ENCODE results near the gene LBP.
"Not testable (repeated sequence)": the region's sequence is repeated elsewhere in the genome, so short reads cannot be mapped to it uniquely, and the experiment has no call there.

Gene LBP

GRCh38 chr20:38387953-38388352 is 41.7 kb downstream of the LBP start:
- no peaks in the 10 kb centered on the region for H3K27me3 ChIP-seq (replicated peaks; ENCODE audit: control insufficient read depth, insufficient read depth, low read length)
- no peaks in the 10 kb centered on the region for H3K36me3 ChIP-seq (ENCODE audit: control insufficient read depth, insufficient read depth, low read length)
- no peak overlapping the region for H3K4me3 ChIP-seq (replicated peaks; ENCODE audit: low read depth, low read length)
- DNase-seq (ENCODE audit: extremely low read depth, insufficient read length): no peak
- no peak for TF ChIP-seq CTCF (IDR thresholded peaks at IDR 0.05; ENCODE audit: insufficient read depth, low read length, poor library complexity, severe bottlenecking)

GRCh38 chr20:38392356-38392755 is 46.1 kb downstream of the LBP start:
- TF ChIP-seq CTCF (IDR thresholded peaks at IDR 0.05; ENCODE audit: insufficient read depth, low read length, poor library complexity, severe bottlenecking): no peak
- Histone ChIP-seq H3K27me3 (replicated peaks; ENCODE audit: control insufficient read depth, insufficient read depth, low read length) (no peaks in the 10 kb centered on the region), H3K4me3 (replicated peaks; ENCODE audit: low read depth, low read length) (no peak overlapping the region), H3K36me3 (ENCODE audit: control insufficient read depth, insufficient read depth, low read length) (no peaks in the 10 kb centered on the region)
- no peak for DNase-seq (ENCODE audit: extremely low read depth, insufficient read length)

- TF ChIP-seq CTCF (IDR thresholded peaks at IDR 0.05; ENCODE audit: insufficient read depth, low read length, poor library complexity, severe bottlenecking): no peak
- H3K27me3 ChIP-seq (replicated peaks; ENCODE audit: control insufficient read depth, insufficient read depth, low read length): no peaks in the 10 kb centered on the region
- H3K4me3 ChIP-seq (replicated peaks; ENCODE audit: low read depth, low read length): no peak overlapping the region
- DNase-seq (ENCODE audit: extremely low read depth, insufficient read length): no peak
- H3K36me3 ChIP-seq (ENCODE audit: control insufficient read depth, insufficient read depth, low read length): no peaks in the 10 kb centered on the region
Observed at GRCh38 chr20:38393259-38393658, 47.0 kb downstream of the LBP start.

GRCh38 chr20:38395165-38395564 is 48.9 kb downstream of the LBP start:
- H3K36me3 ChIP-seq (ENCODE audit: control insufficient read depth, insufficient read depth, low read length): no peaks in the 10 kb centered on the region
- DNase-seq (ENCODE audit: extremely low read depth, insufficient read length): no peak

GRCh38 chr20:38395751-38396395 is 49.6 kb downstream of the LBP start:
- H3K4me3 ChIP-seq (replicated peaks; ENCODE audit: low read depth, low read length); H3K27me3 ChIP-seq (replicated peaks; ENCODE audit: control insufficient read depth, insufficient read depth, low read length); H3K36me3 ChIP-seq (ENCODE audit: control insufficient read depth, insufficient read depth, low read length); DNase-seq (ENCODE audit: extremely low read depth, insufficient read length): not testable (repeated sequence)

More at GRCh38 chr20:38395165-38395564, 48.9 kb downstream of the LBP start:
- Histone ChIP-seq H3K4me3 (replicated peaks; ENCODE audit: low read depth, low read length) (no peak overlapping the region), H3K27me3 (replicated peaks; ENCODE audit: control insufficient read depth, insufficient read depth, low read length) (no peaks in the 10 kb centered on the region)
- TF ChIP-seq CTCF (IDR thresholded peaks at IDR 0.05; ENCODE audit: insufficient read depth, low read length, poor library complexity, severe bottlenecking): no peak

GRCh38 chr20:38402089-38402488 is 55.8 kb downstream of the LBP start:
- H3K36me3 ChIP-seq (ENCODE audit: control insufficient read depth, insufficient read depth, low read length): no peaks in the 10 kb centered on the region
- H3K4me3 ChIP-seq (replicated peaks; ENCODE audit: low read depth, low read length): no peak overlapping the region
- no peak for TF ChIP-seq CTCF (IDR thresholded peaks at IDR 0.05; ENCODE audit: insufficient read depth, low read length, poor library complexity, severe bottlenecking)
- H3K27me3 ChIP-seq (replicated peaks; ENCODE audit: control insufficient read depth, insufficient read depth, low read length): no peaks in the 10 kb centered on the region
- DNase-seq (ENCODE audit: extremely low read depth, insufficient read length): no peak

Data from GM06990 (cell line).